Endothelial cell (in vitro differentiated cells): ENCODE results near the gene NR3C1. TPM values are rescaled to one million over a fixed set of nuclear protein-coding genes. Genes with fewer than 3 reads are reported as not detected.

Experiments used
- DNase-seq: peaks from one replicate; pipeline ENCODE4 v3.0.0; 2021; ENCODE audit warnings: low spot score
- H3K27ac Mint-ChIP-seq: one replicate; pipeline ENCODE4 v1.8.0; 2021; ENCODE audit warnings: mixed read lengths, inconsistent platforms; ENCODE audit not compliant: unreplicated experiment
- H3K27me3 Mint-ChIP-seq: one replicate; pipeline ENCODE4 v1.8.0; 2021; ENCODE audit warnings: mild to moderate bottlenecking, moderate library complexity, mixed read lengths, inconsistent platforms; ENCODE audit not compliant: unreplicated experiment
- H3K36me3 Mint-ChIP-seq: one replicate; pipeline ENCODE4 v1.8.0; 2021; ENCODE audit warnings: mild to moderate bottlenecking, low read depth, mixed read lengths, inconsistent platforms; ENCODE audit not compliant: unreplicated experiment
- H3K4me1 Mint-ChIP-seq: one replicate; pipeline ENCODE4 v1.8.0; 2021; ENCODE audit warnings: mild to moderate bottlenecking, mixed read lengths, inconsistent platforms; ENCODE audit not compliant: unreplicated experiment
- H3K4me3 Mint-ChIP-seq: one replicate; pipeline ENCODE4 v1.8.0; 2021; ENCODE audit warnings: mild to moderate bottlenecking, mixed read lengths, inconsistent platforms; ENCODE audit not compliant: unreplicated experiment
- H3K9me3 Mint-ChIP-seq: one replicate; pipeline ENCODE4 v1.8.0; 2021; ENCODE audit warnings: mixed read lengths, inconsistent platforms; ENCODE audit not compliant: unreplicated experiment
- total RNA-seq: library from RNA; stranded (reverse); fragmentation: NEBNext Ultra II Directional; extraction: Animal tissue kit (Norgen Biotek cat#: 25700); gene quantifications from one replicate; pipeline ENCODE4 v1.2.1, GENCODE V29; 2021; ENCODE audit not compliant: unreplicated experiment
- TF ChIP-seq, protein P1 (sequence below): fragments of 200-600 bp; sonication (generic); IDR thresholded peaks from one replicate; pipeline ENCODE4 v1.5.0; 2021; ENCODE audit warnings: antibody characterized with exemption; ENCODE audit not compliant: unreplicated experiment

NR3C1 gene
- total RNA-seq, 1 donor from 2014 or later, result 9.9 TPM

DNA sequence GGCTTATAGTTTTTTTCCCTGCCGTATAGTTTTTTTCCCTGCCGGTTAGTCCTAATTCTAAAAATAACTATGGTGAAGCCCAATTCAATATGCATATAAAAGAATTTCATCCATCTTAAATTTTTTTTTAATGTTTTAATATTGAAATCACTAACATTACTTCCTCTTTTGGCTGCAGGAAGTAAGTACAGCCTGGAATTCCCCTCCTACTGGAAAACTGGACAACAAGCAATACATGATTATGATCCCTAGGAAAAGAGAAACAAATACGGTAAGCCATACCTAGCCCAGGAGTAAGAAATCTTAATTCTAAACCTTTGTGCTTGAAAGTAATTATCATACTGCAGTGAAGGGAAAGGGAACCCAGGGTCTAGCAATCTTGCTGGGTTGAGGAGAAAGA is 119.0 kb downstream of the NR3C1 start:
- Mint-ChIP-seq H3K36me3 (no peaks in the 10 kb centered on the region), H3K4me3 (no peak overlapping the region), H3K9me3 (no peaks in the 10 kb centered on the region), H3K27me3 (peaks cover 1% of the 10 kb centered on the region), H3K27ac (no peak overlapping the region), H3K4me1 (no peaks in the 10 kb centered on the region)
- TF ChIP-seq, protein P1, sequence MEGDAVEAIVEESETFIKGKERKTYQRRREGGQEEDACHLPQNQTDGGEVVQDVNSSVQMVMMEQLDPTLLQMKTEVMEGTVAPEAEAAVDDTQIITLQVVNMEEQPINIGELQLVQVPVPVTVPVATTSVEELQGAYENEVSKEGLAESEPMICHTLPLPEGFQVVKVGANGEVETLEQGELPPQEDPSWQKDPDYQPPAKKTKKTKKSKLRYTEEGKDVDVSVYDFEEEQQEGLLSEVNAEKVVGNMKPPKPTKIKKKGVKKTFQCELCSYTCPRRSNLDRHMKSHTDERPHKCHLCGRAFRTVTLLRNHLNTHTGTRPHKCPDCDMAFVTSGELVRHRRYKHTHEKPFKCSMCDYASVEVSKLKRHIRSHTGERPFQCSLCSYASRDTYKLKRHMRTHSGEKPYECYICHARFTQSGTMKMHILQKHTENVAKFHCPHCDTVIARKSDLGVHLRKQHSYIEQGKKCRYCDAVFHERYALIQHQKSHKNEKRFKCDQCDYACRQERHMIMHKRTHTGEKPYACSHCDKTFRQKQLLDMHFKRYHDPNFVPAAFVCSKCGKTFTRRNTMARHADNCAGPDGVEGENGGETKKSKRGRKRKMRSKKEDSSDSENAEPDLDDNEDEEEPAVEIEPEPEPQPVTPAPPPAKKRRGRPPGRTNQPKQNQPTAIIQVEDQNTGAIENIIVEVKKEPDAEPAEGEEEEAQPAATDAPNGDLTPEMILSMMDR, result no peak
- DNase-seq, result no peak

DNA sequence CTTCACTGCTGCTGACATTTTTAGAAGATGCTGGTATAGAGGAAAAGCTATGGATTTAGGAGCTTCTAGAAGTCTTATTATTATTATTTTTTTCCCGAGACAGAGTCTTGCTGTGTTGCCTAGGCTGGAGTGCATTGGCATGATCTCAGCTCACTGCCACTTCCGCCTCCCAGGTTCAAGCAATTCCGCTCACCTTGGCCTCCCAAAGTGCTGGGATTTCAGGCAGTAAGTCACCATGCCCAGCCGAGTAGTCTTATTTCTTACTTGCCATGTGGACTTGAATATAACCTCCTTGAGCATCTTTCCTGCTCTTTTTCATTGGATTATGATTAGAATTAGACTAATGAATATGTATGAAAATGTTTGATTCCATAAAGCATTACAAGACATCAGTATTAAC is 119.5 kb downstream of the NR3C1 start:
- Mint-ChIP-seq H3K27me3 (peaks cover 1% of the 10 kb centered on the region), H3K4me1 (no peaks in the 10 kb centered on the region), H3K4me3 (no peak overlapping the region), H3K9me3 (no peaks in the 10 kb centered on the region), H3K36me3 (no peaks in the 10 kb centered on the region), H3K27ac (no peak overlapping the region)
- no peak for DNase-seq
- TF ChIP-seq, protein P1, result no peak

DNA sequence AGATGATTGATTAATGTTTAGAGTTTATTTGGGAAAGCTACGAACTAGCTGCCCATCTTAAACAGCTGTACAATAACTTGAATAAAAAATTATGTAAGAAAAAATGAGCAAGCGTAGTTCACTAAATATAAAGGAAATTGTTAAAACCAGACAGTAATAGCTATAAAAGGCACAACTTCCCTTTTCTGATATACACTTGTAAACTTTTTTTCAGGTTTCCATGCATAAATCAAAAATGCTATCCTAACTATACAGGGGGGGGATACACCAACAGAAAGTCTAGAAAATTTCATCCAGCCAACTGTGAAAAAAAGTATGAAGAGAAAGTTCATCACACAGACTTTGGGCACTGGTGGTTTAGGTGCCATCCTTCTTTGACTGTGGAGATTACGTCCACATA is 122.3 kb downstream of the NR3C1 start:
- Mint-ChIP-seq H3K27ac (no peak overlapping the region), H3K27me3 (peaks cover 1% of the 10 kb centered on the region), H3K4me3 (no peak overlapping the region), H3K9me3 (no peaks in the 10 kb centered on the region), H3K4me1 (no peaks in the 10 kb centered on the region), H3K36me3 (no peaks in the 10 kb centered on the region)
- DNase-seq, result no peak
- TF ChIP-seq, protein P1, result no peak

DNA sequence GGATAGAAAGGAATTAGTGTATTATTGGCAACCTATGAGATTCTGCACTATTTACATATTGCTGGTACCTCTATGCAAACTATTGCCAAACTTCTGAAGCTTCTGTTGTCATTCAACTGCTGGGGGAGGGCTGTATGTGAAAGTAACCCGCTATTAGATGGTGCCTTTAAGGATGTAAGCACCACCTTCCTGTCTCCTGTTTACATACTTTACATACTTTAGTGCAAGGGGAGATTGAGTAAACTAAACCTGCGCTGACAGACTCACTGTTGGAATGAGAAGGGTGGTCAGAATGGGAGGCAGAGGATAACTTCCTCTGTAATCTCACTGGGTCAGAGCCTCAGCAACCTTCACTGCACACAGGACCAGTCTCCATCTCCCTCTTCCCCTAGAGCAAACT is 123.8 kb downstream of the NR3C1 start:
- Mint-ChIP-seq H3K4me3 (no peak overlapping the region), H3K27me3 (peaks cover 1% of the 10 kb centered on the region), H3K4me1 (peaks cover 3% of the 10 kb centered on the region), H3K27ac (no peak overlapping the region), H3K9me3 (no peaks in the 10 kb centered on the region), H3K36me3 (no peaks in the 10 kb centered on the region)
- TF ChIP-seq, protein P1, result no peak
- no peak for DNase-seq

DNA sequence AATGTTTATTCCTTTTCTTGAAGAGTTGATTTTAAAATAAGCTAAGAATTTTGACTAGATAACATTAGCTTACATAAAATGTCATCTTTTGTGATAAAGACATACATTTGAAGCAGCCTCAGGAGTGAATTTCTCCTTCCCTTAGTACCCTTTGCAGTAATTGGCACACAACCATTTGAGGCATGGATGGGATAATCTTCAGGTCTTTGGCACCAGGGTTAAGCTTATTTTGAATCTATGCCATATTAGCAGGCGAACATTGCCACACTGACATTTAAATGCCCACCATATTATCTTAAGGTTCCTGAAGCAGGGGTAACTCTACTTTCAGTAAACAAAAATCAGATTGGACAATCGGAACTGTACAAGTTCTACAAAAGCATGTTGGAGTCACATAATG is 126.0 kb downstream of the NR3C1 start:
- DNase-seq, result no peak
- Mint-ChIP-seq H3K27ac (no peak overlapping the region), H3K36me3 (no peaks in the 10 kb centered on the region), H3K4me1 (peaks cover 3% of the 10 kb centered on the region), H3K9me3 (no peaks in the 10 kb centered on the region), H3K4me3 (no peak overlapping the region), H3K27me3 (no peaks in the 10 kb centered on the region)
- TF ChIP-seq, protein P1, result no peak
